A673 (cell line): ENCODE measurements around the gene GOLGA6D. TPM values are rescaled to one million over a fixed set of nuclear protein-coding genes. Genes with fewer than 3 reads are reported as not detected.
"Not testable (repeated sequence)": the region's sequence is repeated elsewhere in the genome, so short reads cannot be mapped to it uniquely, and the experiment has no call there.

Experiments used
- BruUV-seq: library from RNA; stranded (reverse); fragments of 400-500 nt; replicated peaks from 2 replicates; lab custom pipeline; 2021; lab: Mats Ljungman, UMichigan
- CTCF ChIA-PET: fragments of 300-600 bp; sonication (Branson Sonifier 250); formaldehyde crosslinking; loops from one replicate; lab custom pipeline; 2022; ENCODE audit warnings: antibody characterized with exemption; lab: Charles Lee
- POLR2A ChIA-PET: fragments of 300-600 bp; sonication (Branson Sonifier 250); formaldehyde crosslinking; loops from one replicate; lab custom pipeline; 2022; ENCODE audit warnings: antibody characterized with exemption; ENCODE audit not compliant: low non-redundant PET; lab: Charles Lee
- DNase-seq: peaks from one replicate; pipeline ENCODE4 v3.0.0-alpha.2; 2015; ENCODE audit warnings: low spot score
- H3K27ac ChIP-seq: fragments of 200-600 bp; sonication (generic); 2 replicates; pipeline ENCODE4 v1.5.1; 2016; ENCODE audit warnings: mixed run types, low read depth, mild to moderate bottlenecking, mixed read lengths, antibody characterized with exemption, low read length; ENCODE audit not compliant: poor library complexity, severe bottlenecking
- H3K27me3 ChIP-seq: fragments of 200-600 bp; sonication (generic); replicated peaks from 2 replicates; pipeline ENCODE4 v1.6.1; 2017; ENCODE audit warnings: mixed run types, low read depth, mild to moderate bottlenecking, mixed read lengths, antibody characterized with exemption, low read length; ENCODE audit not compliant: insufficient read depth, poor library complexity
- H3K36me3 ChIP-seq: fragments of 200-600 bp; sonication (generic); 2 replicates; pipeline ENCODE4 v1.6.1; 2016; ENCODE audit warnings: mixed run types, mild to moderate bottlenecking, mixed read lengths, antibody characterized with exemption, low read length; ENCODE audit not compliant: insufficient read depth, poor library complexity, severe bottlenecking
- H3K4me1 ChIP-seq: fragments of 200-600 bp; sonication (generic); 2 replicates; pipeline ENCODE4 v1.6.1; 2017; ENCODE audit warnings: mixed run types, mild to moderate bottlenecking, mixed read lengths, antibody characterized with exemption, low read length; ENCODE audit not compliant: insufficient read depth, poor library complexity, severe bottlenecking
- H3K4me3 ChIP-seq: fragments of 200-600 bp; sonication (generic); 2 replicates; pipeline ENCODE4 v1.5.1; 2016; ENCODE audit warnings: low read depth, mixed run types, mild to moderate bottlenecking, mixed read lengths, low read length; ENCODE audit not compliant: poor library complexity, severe bottlenecking
- H3K9me3 ChIP-seq: fragments of 200-600 bp; sonication (generic); 2 replicates; pipeline ENCODE4 v1.6.1; 2016; ENCODE audit warnings: mixed run types, low read depth, mild to moderate bottlenecking, mixed read lengths, antibody characterized with exemption, low read length; ENCODE audit not compliant: poor library complexity, severe bottlenecking
- intact Hi-C: fragments of 100-400 bp; cut with micrococcal nuclease; formaldehyde crosslinking; loops from one replicate; pipeline ENCODE4 v1.10.0; 2022; ENCODE audit not compliant: unreplicated experiment
- total RNA-seq: library from RNA; stranded (reverse); gene quantifications from 2 replicates; pipeline ENCODE4 v1.2.3, GENCODE V29; 2021
- TF ChIP-seq, protein P1 (sequence below): fragments of 300-800, 200-600 bp; sonication (generic); conservative IDR thresholded peaks from 2 replicates; pipeline ENCODE4 v1.5.1; 2017; ENCODE audit warnings: low read depth, mild to moderate bottlenecking, antibody characterized with exemption, low read length, moderate library complexity, mixed read lengths

The GOLGA6D gene
- total RNA-seq, 1 experiment from 2014 or later: not detected

DNA sequence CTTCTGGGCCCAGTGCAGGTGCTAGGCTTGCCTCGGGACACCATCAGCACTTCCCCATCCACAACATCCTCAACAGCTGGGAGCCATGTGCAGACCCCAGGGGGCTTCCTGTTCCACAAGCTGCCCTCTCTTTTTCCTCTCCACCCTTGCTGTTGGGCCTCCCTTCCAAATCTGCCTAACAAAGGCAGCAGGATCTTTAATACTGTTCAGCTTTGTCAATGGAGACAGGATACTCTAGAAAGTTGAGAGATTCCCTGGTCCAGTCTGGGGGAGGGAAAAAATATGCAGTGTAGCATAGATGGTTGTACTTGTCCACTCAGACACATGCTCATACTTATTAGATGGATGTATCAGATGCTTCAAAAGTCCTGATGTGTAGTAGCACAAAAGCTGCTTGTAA lies 4.1 kb upstream of the GOLGA6D start:
- H3K9me3 ChIP-seq, CTCF ChIA-PET: not testable (repeated sequence)
- peak; percentile 62 for DNase-seq

DNA sequence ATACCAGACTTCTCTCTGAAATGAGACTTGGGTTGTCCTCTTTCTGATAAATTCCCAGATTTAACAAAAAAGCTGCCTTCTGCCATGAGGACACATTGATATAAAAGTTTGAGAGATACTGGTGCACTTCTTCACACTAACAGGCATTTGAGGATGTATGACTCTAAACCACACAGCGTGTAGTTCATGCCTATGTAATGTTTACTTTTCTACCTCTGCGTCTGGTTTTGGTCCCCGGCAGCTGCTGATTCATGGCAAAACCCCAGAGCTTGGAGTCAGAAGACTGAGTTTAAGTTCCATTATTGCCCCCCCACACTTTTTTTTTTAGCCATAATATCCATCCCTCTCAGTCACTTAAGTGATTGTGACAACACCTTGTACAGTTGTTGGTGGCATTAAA lies 1.5 kb downstream of the GOLGA6D start:
- H3K36me3 ChIP-seq, H3K27me3 ChIP-seq, intact Hi-C loops, H3K4me3 ChIP-seq, BruUV-seq, H3K4me1 ChIP-seq, DNase-seq, H3K27ac ChIP-seq, POLR2A ChIA-PET, CTCF ChIA-PET, H3K9me3 ChIP-seq: not testable (repeated sequence)

More for the DNA sequence above, 4.1 kb upstream of the GOLGA6D start:
- BruUV-seq, H3K4me1 ChIP-seq, H3K27ac ChIP-seq, H3K4me3 ChIP-seq, H3K27me3 ChIP-seq, POLR2A ChIA-PET, H3K36me3 ChIP-seq: not testable (repeated sequence)
- intact Hi-C loops: loop anchor here (10.0 kb wide), 1 partner anchor 954 kb away; no protein-coding TSS in a partner anchor

DNA sequence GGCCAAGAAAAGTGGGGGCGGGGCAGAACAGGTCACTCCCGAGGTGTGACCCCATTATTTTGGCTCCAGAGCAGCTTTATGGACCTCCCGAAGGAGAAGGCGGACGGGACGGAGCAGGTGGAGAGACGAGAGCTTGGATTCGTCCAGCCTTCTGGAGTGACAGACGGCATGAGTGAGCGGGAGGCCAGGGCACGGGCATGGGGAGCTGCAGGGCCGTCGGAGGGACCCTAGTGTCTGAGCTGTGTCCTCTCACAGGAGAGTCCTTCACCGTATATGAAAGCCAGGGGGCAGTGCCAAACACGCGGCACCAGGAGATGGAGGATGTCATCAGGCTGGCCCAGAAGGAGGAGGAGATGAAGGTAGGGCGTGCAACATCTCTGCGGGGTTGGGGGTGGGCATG lies 11.0 kb downstream of the GOLGA6D start:
- H3K27ac ChIP-seq, POLR2A ChIA-PET, CTCF ChIA-PET, H3K27me3 ChIP-seq, H3K4me1 ChIP-seq, DNase-seq, H3K4me3 ChIP-seq, H3K9me3 ChIP-seq, intact Hi-C loops, BruUV-seq, H3K36me3 ChIP-seq: not testable (repeated sequence)

DNA sequence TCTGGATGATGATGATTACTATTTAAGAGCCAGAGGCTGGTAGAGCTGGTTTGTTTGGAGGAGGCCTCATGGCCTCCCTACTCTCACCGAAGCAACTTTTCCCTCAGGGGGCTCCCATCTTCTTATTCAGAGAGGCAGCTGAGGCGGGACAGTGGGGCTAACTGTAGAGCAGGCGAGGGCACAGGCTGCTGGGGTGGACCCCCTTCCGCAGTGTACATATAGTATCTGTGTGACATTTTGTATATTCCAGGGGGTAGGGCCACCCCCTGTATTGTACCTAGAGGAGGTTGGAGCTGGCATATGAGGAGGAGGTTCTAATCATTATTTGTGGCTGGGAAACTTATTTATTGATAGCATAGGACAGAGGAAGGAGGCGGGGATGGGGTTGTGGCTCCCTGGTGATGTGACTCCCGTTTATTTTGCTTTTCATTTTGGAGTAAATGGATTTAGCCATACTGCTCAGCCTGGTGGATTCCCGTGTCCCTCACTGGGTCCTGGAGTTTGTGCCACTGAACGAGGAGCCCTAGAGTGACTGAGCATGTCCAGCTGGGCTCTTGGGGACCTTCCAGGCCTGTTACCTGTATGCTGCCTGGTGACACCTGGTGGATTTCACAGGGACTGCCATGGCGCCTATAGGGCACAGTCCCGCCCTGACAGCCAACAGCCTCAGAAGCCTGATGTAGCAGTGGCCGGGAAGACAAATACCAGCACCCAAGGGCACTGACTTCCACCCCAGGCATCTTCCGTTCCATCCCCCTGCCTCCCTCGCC lies 16.1 kb downstream of the GOLGA6D start:
- H3K4me1 ChIP-seq, DNase-seq, H3K4me3 ChIP-seq, H3K36me3 ChIP-seq, H3K9me3 ChIP-seq, POLR2A ChIA-PET, BruUV-seq, H3K27ac ChIP-seq, H3K27me3 ChIP-seq, intact Hi-C loops: not testable (repeated sequence)
- CTCF ChIA-PET: interaction anchor here (0.7 kb wide), 1 partner anchor 65 kb away, joined by 3 read pairs; no protein-coding TSS in a partner anchor

DNA sequence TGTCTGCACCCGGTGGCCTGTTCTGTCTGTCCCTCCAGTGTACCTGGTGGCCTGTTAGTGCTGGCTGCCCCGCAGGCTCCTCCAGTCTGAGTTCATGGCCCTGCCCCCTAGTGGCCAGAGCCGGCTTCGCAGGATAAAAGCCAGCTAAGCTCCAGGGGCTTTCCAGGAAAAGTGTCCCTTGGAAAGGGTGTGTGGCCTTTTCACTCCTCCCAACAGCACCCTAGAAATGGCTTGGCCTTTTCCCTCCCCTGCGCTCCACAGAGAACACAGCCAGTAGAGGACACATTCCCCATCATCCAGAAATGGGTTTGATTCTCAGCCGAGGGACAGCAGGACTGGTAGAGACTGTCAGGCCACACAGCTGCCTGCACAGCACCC lies 16.7 kb downstream of the GOLGA6D start:
- BruUV-seq, H3K27ac ChIP-seq, H3K36me3 ChIP-seq, POLR2A ChIA-PET, H3K27me3 ChIP-seq, H3K9me3 ChIP-seq, CTCF ChIA-PET, DNase-seq, H3K4me3 ChIP-seq, H3K4me1 ChIP-seq, intact Hi-C loops: not testable (repeated sequence)
- TF ChIP-seq, protein P1, sequence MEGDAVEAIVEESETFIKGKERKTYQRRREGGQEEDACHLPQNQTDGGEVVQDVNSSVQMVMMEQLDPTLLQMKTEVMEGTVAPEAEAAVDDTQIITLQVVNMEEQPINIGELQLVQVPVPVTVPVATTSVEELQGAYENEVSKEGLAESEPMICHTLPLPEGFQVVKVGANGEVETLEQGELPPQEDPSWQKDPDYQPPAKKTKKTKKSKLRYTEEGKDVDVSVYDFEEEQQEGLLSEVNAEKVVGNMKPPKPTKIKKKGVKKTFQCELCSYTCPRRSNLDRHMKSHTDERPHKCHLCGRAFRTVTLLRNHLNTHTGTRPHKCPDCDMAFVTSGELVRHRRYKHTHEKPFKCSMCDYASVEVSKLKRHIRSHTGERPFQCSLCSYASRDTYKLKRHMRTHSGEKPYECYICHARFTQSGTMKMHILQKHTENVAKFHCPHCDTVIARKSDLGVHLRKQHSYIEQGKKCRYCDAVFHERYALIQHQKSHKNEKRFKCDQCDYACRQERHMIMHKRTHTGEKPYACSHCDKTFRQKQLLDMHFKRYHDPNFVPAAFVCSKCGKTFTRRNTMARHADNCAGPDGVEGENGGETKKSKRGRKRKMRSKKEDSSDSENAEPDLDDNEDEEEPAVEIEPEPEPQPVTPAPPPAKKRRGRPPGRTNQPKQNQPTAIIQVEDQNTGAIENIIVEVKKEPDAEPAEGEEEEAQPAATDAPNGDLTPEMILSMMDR: peak; percentile 45

DNA sequence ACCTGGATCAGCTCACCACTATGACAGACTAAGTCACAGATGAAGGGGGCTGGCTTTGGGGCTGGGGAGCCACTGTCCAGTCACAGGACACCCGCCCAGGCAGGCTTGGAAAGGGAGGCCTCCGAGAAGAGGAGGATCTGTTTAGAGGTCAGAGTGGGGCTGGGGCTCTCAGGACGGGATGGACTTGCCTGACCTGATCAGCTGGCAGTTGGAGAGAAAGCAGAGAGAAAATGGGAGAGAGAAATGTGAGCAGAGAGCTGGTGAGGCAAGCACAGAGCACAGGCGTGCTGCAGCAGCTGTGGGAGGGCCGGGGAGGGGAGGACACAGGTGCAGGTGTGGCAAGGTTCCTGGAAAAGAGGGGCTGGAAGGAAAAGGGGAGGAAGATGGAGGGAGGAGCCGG lies 17.4 kb downstream of the GOLGA6D start:
- H3K36me3 ChIP-seq, H3K9me3 ChIP-seq, H3K27ac ChIP-seq, BruUV-seq, CTCF ChIA-PET, H3K4me1 ChIP-seq, H3K27me3 ChIP-seq, DNase-seq, intact Hi-C loops, H3K4me3 ChIP-seq: not testable (repeated sequence)
- POLR2A ChIA-PET: interaction anchor here (0.6 kb wide), 1 partner anchor 377 kb away, joined by 3 read pairs; no protein-coding TSS in a partner anchor
